Breast epithelium (tissue), 3 donors: ENCODE measurements around the gene EIF5AL1.

ENCODE experiments used
- CTCF ChIP-seq, 3 donors: fragments of 450-650 bp; IDR thresholded peaks; one replicate each; pipeline ENCODE4 v1.5.1; 2016 to 2017; ENCODE audit warnings: antibody characterized with exemption in 3 of 3, mild to moderate bottlenecking in 3 of 3, moderate library complexity in 3 of 3
- POLR2A ChIP-seq: fragments of 450-650 bp; IDR thresholded peaks from one replicate; pipeline ENCODE4 v1.6.1; 2016; ENCODE audit warnings: antibody characterized with exemption, mild to moderate bottlenecking, moderate library complexity

GRCh38 chr10:79473496-79474095, 38.7 kb upstream of the EIF5AL1 start:
- no peak for TF ChIP-seq CTCF (IDR thresholded peaks at IDR 0.05)
- no peak for TF ChIP-seq POLR2A
